DMS79 (cell line): ENCODE data around the gene LRRC52.
A peak's percentile ranks its signal among the peaks of the same experiment; 100 is the strongest.

Experiments used
- DNase-seq: peaks from one replicate; lab custom pipeline; 2025; lab: John Stamatoyannopoulos, UW

Gene LRRC52

GRCh38 chr1:165543532-165544438, at the start of gene LRRC52:
Gene LRRC52 (plus strand): TSS chr1:165544000. CDS start chr1:165544297, 297 bp downstream.
- DNase-seq, result peak; percentile 94

GRCh38 chr1:165494949-165495857, 48.6 kb upstream of the LRRC52 start:
- DNase-seq, result no peak

- no peak for DNase-seq
Measured at GRCh38 chr1:165495858-165496205, 48.0 kb upstream of the LRRC52 start.

- DNase-seq, result no peak
Measured at GRCh38 chr1:165496501-165496900, 47.3 kb upstream of the LRRC52 start.

GRCh38 chr1:165497069-165498013, 46.5 kb upstream of the LRRC52 start:
- DNase-seq, result no peak

- no peak for DNase-seq
Measured at GRCh38 chr1:165501330-165501969, 42.4 kb upstream of the LRRC52 start.

GRCh38 chr1:165501970-165502348, 41.8 kb upstream of the LRRC52 start:
- no peak for DNase-seq

GRCh38 chr1:165507570-165507969, 36.2 kb upstream of the LRRC52 start:
- DNase-seq, result no peak

GRCh38 chr1:165508291-165508690, 35.5 kb upstream of the LRRC52 start:
- no peak for DNase-seq

- no peak for DNase-seq
Measured at GRCh38 chr1:165512816-165513215, 31.0 kb upstream of the LRRC52 start.

GRCh38 chr1:165516469-165516868, 27.3 kb upstream of the LRRC52 start:
- DNase-seq, result no peak

- DNase-seq, result no peak
Measured at GRCh38 chr1:165520646-165521045, 23.2 kb upstream of the LRRC52 start.

GRCh38 chr1:165524639-165525285, 19.0 kb upstream of the LRRC52 start:
- DNase-seq, result no peak

GRCh38 chr1:165525708-165526107, 18.1 kb upstream of the LRRC52 start:
- no peak for DNase-seq

GRCh38 chr1:165527251-165528007, 16.4 kb upstream of the LRRC52 start:
- no peak for DNase-seq

GRCh38 chr1:165531021-165531420, 12.8 kb upstream of the LRRC52 start:
- DNase-seq, result peak; percentile 38

- no peak for DNase-seq
Measured at GRCh38 chr1:165532053-165532452, 11.7 kb upstream of the LRRC52 start.

GRCh38 chr1:165533254-165533653, 10.5 kb upstream of the LRRC52 start:
- no peak for DNase-seq

GRCh38 chr1:165536016-165536415, 7.8 kb upstream of the LRRC52 start:
- DNase-seq, result no peak
